Peyer's patch (tissue), 4 donors: ENCODE data around the gene EIPR1.

Experiments used
- CTCF ChIP-seq, 6 experiments: fragments of 450-650 bp in 4 of 6; fragments of 200-600 bp in 2 of 6; sonication (generic) in 1 of 6; IDR thresholded peaks; one replicate each; pipeline ENCODE4 v1.5.1; 2017 to 2019; ENCODE audit warnings: antibody characterized with exemption in 6 of 6, mild to moderate bottlenecking in 3 of 6, moderate library complexity in 1 of 6
- POLR2A ChIP-seq, 2 donors: fragments of 450-650 bp; IDR thresholded peaks; one replicate each; pipeline ENCODE4 v1.5.1; 2017; ENCODE audit warnings: antibody characterized with exemption in 2 of 2, mild to moderate bottlenecking in 2 of 2, moderate library complexity in 2 of 2

DNA sequence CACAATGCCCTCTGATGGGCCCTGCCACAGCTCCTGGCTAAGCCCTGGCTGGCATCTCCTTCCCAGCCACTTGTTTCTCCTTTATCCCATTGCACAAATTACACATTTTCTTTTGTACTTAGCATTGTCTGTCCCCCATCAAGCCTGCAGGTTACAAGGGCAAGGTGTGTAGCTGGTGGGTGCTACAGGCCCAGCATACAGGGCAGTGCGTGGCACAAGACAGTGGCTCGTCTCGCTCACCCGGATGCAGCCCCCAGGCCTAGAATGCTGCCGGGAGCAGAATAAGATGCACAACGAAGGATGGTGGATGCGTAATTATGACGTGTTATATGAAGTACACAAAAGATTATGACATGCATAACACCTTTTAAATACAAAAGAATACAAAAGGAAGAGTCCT lies 87.6 kb downstream of the EIPR1 start:
- TF ChIP-seq CTCF (IDR thresholded peaks at IDR 0.05) (no peak), POLR2A (IDR thresholded peaks at IDR 0.05) (no peak)
